ENCODE measurements around the gene PRDX5. TPM values are rescaled to one million over a fixed set of nuclear protein-coding genes. Genes with fewer than 3 reads are reported as not detected.

The PRDX5 gene
- total and polyA plus RNA-seq, 9 of the 15 experiments (the other 6 are each of a cell fraction or from before 2014, with no cell fraction given): 40.8 to 327 (median 204) TPM

- no peak for TF ChIP-seq THRAP3 (IDR thresholded peaks at IDR 0.05; ENCODE audit: borderline replicate concordance)
- no peak for TF ChIP-seq ZNF184 (CRISPR knock-in tag; IDR thresholded peaks at IDR 0.05)
- no peak for TF ChIP-seq NFYB (IDR thresholded peaks at IDR 0.05; ENCODE audit: extremely low read depth, insufficient read length)
- no peak for TF ChIP-seq ZNF584 (CRISPR knock-in tag; IDR thresholded peaks at IDR 0.05; ENCODE audit: low read depth)
- TF ChIP-seq CBFA2T2 (conservative IDR thresholded peaks at IDR 0.05): no peak
- TF ChIP-seq ZNF589 (CRISPR knock-in tag; IDR thresholded peaks at IDR 0.05; ENCODE audit: low read depth): peak; percentile 41; the same call in 1 of the 2 replicates
- no peak for TF ChIP-seq ADNP (tag; IDR thresholded peaks at IDR 0.05)
- no peak for TF ChIP-seq ZNF76 (CRISPR knock-in tag; IDR thresholded peaks at IDR 0.05; ENCODE audit: borderline replicate concordance)
- TF ChIP-seq NCOA1 (IDR thresholded peaks at IDR 0.05; ENCODE audit: low read depth): 0 out of 2 replicates have a peak, but pooled peaks have one; percentile 28
- no peak for TF ChIP-seq KDM1A (IDR thresholded peaks at IDR 0.05)
- TF ChIP-seq ZNF316 (IDR thresholded peaks at IDR 0.05): 0 out of 2 replicates have a peak, but pooled peaks have one; percentile 1
- TF ChIP-seq ZHX1 (conservative IDR thresholded peaks at IDR 0.05; ENCODE audit: low read length): no peak
- peak; percentile 35; the same call in 1 of the 2 replicates for TF ChIP-seq ARID2 (IDR thresholded peaks at IDR 0.05)
- peak; percentile 74; the same call in 1 of the 2 replicates for TF ChIP-seq CREM (IDR thresholded peaks at IDR 0.05; ENCODE audit: low read depth)
- no peak for TF ChIP-seq POLR2AphosphoS5 (IDR thresholded peaks at IDR 0.05; ENCODE audit: control insufficient read depth, insufficient read depth, low read depth, low read length)
- no peak for TF ChIP-seq ZNF444 (CRISPR knock-in tag; IDR thresholded peaks at IDR 0.05)
- TF ChIP-seq VEZF1 (CRISPR knock-in tag; IDR thresholded peaks at IDR 0.05): peak; percentile 85
- no peak for TF ChIP-seq POLR3A (IDR thresholded peaks at IDR 0.05; ENCODE audit: borderline replicate concordance, extremely low read depth, insufficient read depth, insufficient read length)
- TF ChIP-seq NRF1 (conservative IDR thresholded peaks at IDR 0.05 in 1 of 2, IDR thresholded peaks at IDR 0.05 in 1 of 2): peak; percentile 58 to 63
- no peak for TF ChIP-seq KLF13 (tag; IDR thresholded peaks at IDR 0.05; ENCODE audit: borderline replicate concordance, low read depth)
- no peak for TF ChIP-seq PCBP1 (IDR thresholded peaks at IDR 0.05; ENCODE audit: low read depth, low read length, poor library complexity, severe bottlenecking)
- TF ChIP-seq ETV1 (tag; conservative IDR thresholded peaks at IDR 0.05; ENCODE audit: low read depth): no peak
- 0 out of 2 replicates have a peak, but pooled peaks have one; percentile 15 for TF ChIP-seq MYC (IDR thresholded peaks at IDR 0.05; ENCODE audit: low read depth, low read length)
- TF ChIP-seq MYC (CRISPR knock-in tag; IDR thresholded peaks at IDR 0.05; ENCODE audit: borderline replicate concordance, low read depth): no peak
- TF ChIP-seq POLR2B (IDR thresholded peaks at IDR 0.05; ENCODE audit: low read depth, partially characterized antibody): no peak
These were observed 38.8 kb downstream of the PRDX5 start (continued) for GRCh38 chr11:64356498-64357411.
